ENCODE data around the gene KTN1. TPM values are rescaled to one million over a fixed set of nuclear protein-coding genes. Genes with fewer than 3 reads are reported as not detected.

The KTN1 gene
- total RNA-seq, 1 experiment from 2014 or later, result 125 TPM

- TF ChIP-seq SMAD4 (CRISPR knock-in tag; IDR thresholded peaks at IDR 0.05), result no peak
- TF ChIP-seq PRRX2 (CRISPR knock-in tag; IDR thresholded peaks at IDR 0.05), result no peak
- TF ChIP-seq JUN (CRISPR knock-in tag; IDR thresholded peaks at IDR 0.05), result no peak
- no peak for TF ChIP-seq FOXJ3 (CRISPR knock-in tag; IDR thresholded peaks at IDR 0.05; ENCODE audit: borderline replicate concordance)
- TF ChIP-seq AR (CRISPR knock-in tag; IDR thresholded peaks at IDR 0.05), result no peak
- TF ChIP-seq PRDM15 (CRISPR knock-in tag; IDR thresholded peaks at IDR 0.05), result no peak
- no peak for TF ChIP-seq NR1H2 (CRISPR knock-in tag; IDR thresholded peaks at IDR 0.05)
- TF ChIP-seq ZNF219 (CRISPR knock-in tag; IDR thresholded peaks at IDR 0.05; ENCODE audit: borderline replicate concordance), result no peak
- TF ChIP-seq E2F1 (CRISPR knock-in tag; IDR thresholded peaks at IDR 0.05), result no peak
- no peak for TF ChIP-seq RORB (CRISPR knock-in tag; IDR thresholded peaks at IDR 0.05)
- Mint-ChIP-seq H3K27me3 (ENCODE audit: low read depth) (no peaks in the 10 kb centered on the region), H3K4me3 (no peak overlapping the region), H3K9me3 (no peaks in the 10 kb centered on the region), H3K36me3 (peaks cover 33% of the 10 kb centered on the region), H3K4me1 (peaks cover 11% of the 10 kb centered on the region), H3K27ac (no peak overlapping the region)
- ChIA-PET POLR2A (no interaction called here), CTCF (interaction anchor here (1.1 to 1.6 kb wide), 2 partner anchors 240 to 248 kb away, joined by 3 to 4 read pairs; no protein-coding TSS in a partner anchor)
- DNase-seq (ENCODE audit: low spot score), result no peak
- ATAC-seq, result no peak
Measured at GRCh38 chr14:55686713-55687112, 106.7 kb downstream of the KTN1 start.

- ATAC-seq (no peak), DNase-seq (ENCODE audit: low spot score) (no peak)
- no peak overlapping the region for H3K4me3 Mint-ChIP-seq
- TF ChIP-seq ZNF317 (CRISPR knock-in tag; IDR thresholded peaks at IDR 0.05; ENCODE audit: borderline replicate concordance, low read depth), result no peak
- no peak for TF ChIP-seq RORB (CRISPR knock-in tag; IDR thresholded peaks at IDR 0.05)
- no peak for TF ChIP-seq IRF2 (CRISPR knock-in tag; IDR thresholded peaks at IDR 0.05; ENCODE audit: borderline replicate concordance, low read depth)
- no peak for TF ChIP-seq SMAD4 (CRISPR knock-in tag; IDR thresholded peaks at IDR 0.05)
- H3K27ac Mint-ChIP-seq, result no peak overlapping the region
- CTCF ChIA-PET, result no interaction called here
- H3K4me1 Mint-ChIP-seq, result peaks cover 10% of the 10 kb centered on the region
- peaks cover 24% of the 10 kb centered on the region for H3K36me3 Mint-ChIP-seq
- POLR2A ChIA-PET, result no interaction called here
- H3K27me3 Mint-ChIP-seq (ENCODE audit: low read depth), result no peaks in the 10 kb centered on the region
- no peaks in the 10 kb centered on the region for H3K9me3 Mint-ChIP-seq
Measured at GRCh38 chr14:55688566-55688965, 108.6 kb downstream of the KTN1 start.

- Mint-ChIP-seq H3K4me3 (no peak overlapping the region), H3K27me3 (ENCODE audit: low read depth) (no peaks in the 10 kb centered on the region), H3K36me3 (peaks cover 11% of the 10 kb centered on the region), H3K27ac (peak overlapping the region; percentile 51; the same call in 1 of the 2 replicates), H3K9me3 (no peaks in the 10 kb centered on the region), H3K4me1 (peaks cover 10% of the 10 kb centered on the region)
- DNase-seq (ENCODE audit: low spot score) (no peak), ATAC-seq (peak; percentile 44)
- TF ChIP-seq NR1H2 (CRISPR knock-in tag; IDR thresholded peaks at IDR 0.05) (no peak), FOXK1 (CRISPR knock-in tag; IDR thresholded peaks at IDR 0.05) (no peak), RELA (CRISPR knock-in tag; IDR thresholded peaks at IDR 0.05; ENCODE audit: borderline replicate concordance) (no peak), ZNF121 (CRISPR knock-in tag; IDR thresholded peaks at IDR 0.05) (no peak), KAT7 (CRISPR knock-in tag; IDR thresholded peaks at IDR 0.05; ENCODE audit: borderline replicate concordance) (no peak), STAT6 (CRISPR knock-in tag; conservative IDR thresholded peaks at IDR 0.05; ENCODE audit: low read depth) (no peak)
- POLR2A ChIA-PET, result no interaction called here
- CTCF ChIA-PET, result interaction anchor here (1.1 to 1.4 kb wide), 2 partner anchors 252 to 650 kb away, joined by 3 to 4 read pairs; no protein-coding TSS in a partner anchor
Measured at GRCh38 chr14:55689981-55690871, 110.2 kb downstream of the KTN1 start.
